KBM-7 (cell line): ENCODE results near the gene GPC6.

ENCODE experiments used
- DNase-seq: peaks from one replicate; pipeline ENCODE4 v3.0.0-alpha.2; 2015
- in situ Hi-C: fragments of 300-500 bp; cut with MboI; formaldehyde crosslinking; loops from 2 replicates; pipeline ENCODE4 v1.14.3; 2020; ENCODE audit warnings: low sequenced_read_pairs, low pct_unique_long_range_greater_than_20kb, mixed read lengths

GPC6 gene

DNA sequence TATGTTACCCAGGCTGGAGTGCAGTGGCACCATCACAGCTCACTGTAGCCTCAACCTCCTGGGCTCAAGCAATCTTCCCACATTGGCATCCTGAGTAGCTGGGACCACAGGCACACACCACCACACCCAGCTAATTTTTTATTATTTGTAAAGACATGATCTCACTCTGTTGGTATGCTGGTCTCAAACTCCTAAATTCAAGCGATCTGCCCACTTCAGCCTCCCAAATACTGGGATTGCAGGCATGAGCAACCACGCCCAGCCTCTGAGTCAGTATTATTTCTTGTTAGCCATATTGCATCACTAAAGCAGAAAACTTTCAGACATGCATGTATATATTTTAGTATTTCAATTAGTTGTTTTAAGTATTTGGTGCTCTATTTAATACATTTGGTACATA, 376.4 kb downstream of the GPC6 start:
- in situ Hi-C loops: no loop called here
- no peak for DNase-seq

DNA sequence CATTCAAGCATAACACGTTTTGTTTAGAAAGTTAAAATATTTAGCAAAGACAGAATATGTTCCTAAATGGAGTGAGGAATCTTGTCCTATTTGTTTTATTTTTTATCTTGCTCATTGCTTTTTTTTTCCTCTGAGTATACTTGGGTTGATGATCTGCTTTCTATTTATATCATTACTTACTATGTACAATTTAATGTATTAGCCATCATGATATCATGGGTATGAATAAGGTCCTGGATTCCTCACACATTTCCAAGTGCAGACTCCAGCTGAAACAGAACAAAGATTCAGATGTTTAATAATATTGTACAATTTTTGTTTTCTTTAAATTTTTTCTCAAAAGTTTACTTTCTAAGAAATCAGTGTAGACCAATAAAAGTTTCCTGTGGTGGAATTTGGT, 388.2 kb downstream of the GPC6 start:
- DNase-seq: no peak
- in situ Hi-C loops: no loop called here

DNA sequence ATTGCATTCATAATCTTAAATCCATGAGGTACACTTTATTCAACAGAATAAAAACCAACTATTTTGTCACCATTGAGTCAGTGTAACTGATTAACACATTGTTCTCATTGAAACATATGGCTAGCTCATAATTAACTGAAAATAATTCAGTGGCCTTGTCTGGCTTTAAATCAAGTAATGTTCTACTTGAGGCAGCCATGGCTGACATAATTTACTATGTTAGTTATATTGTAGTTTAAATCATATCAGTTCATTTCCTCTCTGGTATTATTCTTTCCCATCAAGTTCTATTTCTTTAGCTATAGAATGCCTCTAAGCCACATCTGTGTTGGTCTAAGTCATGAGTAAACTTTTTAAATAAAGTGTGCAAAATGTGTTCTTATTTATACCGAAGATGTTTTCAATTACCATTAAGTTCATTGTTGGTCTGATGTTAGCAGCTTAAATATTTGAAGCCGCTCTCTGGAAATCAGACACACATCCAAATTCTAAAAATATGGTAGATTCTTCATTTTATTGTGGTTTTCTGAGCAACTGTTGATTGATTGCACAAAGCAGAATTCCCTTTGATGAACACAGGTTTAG, 393.7 kb downstream of the GPC6 start:
- DNase-seq: no peak

DNA sequence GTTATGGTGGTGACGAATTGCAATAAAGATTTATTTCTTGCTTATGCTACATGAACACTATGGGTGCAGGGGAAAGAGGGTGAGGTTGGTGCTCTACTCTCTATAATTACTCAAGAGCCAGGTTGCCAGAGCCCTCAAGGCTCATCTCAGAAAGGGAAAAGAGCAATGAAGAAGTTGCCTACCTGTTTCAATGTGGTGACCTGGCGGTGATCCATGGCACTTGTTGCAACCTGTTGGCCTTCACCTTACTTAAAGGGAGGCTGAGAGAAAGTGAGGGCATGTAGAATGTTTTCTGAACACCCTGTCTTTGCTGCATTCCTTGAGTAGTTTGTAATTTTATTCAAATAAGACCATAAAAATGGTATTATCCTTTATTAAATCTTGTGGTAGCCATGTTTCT, 394.4 kb downstream of the GPC6 start:
- DNase-seq: no peak
- in situ Hi-C loops: no loop called here

More for the DNA sequence above, 393.7 kb downstream of the GPC6 start:
- in situ Hi-C loops: no loop called here

DNA sequence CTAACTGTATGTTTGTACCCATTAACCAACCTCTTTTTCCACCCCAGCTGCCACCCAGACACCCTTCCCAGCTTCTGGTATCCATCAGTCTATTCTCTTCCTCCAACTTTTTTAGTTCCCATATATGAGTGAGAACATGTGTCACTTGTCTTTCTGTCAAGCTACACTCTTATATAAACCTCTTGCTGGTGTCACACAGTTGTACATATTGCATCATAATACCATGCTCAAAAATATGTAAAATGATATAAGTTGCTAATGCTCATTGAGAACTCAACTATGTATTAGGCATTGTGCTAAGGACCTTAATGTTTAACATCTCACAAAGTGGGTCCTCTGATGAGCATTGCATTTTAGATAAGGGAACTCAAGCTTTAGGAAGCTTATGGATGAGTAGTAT, 395.4 kb downstream of the GPC6 start:
- in situ Hi-C loops: no loop called here
- DNase-seq: no peak

DNA sequence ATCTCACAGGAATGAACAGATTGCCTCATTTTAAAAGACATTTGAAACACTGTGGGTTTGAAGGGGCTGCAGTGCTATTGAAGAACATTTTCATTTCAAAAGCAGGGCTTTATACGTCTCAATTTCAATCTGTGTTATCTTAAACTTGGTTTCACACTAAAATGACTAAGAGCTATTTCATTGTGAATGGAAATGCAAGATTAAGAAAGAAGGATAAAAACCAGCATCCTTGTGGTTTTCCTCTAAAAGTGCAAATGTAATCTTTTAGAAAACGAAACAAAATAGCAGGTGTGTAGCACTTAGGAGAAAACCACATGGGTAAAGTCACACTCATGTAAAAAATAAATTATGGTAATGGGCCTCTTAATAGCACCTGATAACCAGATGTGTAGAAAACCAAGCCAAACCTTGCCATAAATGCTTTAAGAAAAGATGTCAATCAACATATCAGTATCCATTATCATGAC, 397.7 kb downstream of the GPC6 start:
- DNase-seq: no peak
- in situ Hi-C loops: no loop called here

DNA sequence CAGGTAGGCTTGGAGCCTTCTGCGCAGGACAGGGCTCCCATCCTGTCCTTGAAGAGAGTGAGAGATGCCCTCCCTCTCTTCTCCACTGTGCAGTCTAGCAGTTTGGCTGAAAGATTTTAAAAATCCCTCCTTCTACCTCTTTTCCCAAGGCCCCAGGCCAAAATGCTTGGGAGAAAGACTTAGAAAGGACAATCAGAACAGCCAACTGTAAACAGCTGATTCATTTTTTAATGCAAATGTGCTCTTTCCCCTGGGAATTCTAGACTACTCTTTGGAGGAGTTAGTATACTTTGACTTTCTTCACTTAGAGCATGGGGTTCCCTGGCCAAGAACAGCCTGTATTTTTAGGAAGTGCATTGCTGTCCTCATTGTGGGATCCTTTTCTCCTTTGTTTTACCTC, 398.9 kb downstream of the GPC6 start:
- in situ Hi-C loops: no loop called here
- DNase-seq: no peak

DNA sequence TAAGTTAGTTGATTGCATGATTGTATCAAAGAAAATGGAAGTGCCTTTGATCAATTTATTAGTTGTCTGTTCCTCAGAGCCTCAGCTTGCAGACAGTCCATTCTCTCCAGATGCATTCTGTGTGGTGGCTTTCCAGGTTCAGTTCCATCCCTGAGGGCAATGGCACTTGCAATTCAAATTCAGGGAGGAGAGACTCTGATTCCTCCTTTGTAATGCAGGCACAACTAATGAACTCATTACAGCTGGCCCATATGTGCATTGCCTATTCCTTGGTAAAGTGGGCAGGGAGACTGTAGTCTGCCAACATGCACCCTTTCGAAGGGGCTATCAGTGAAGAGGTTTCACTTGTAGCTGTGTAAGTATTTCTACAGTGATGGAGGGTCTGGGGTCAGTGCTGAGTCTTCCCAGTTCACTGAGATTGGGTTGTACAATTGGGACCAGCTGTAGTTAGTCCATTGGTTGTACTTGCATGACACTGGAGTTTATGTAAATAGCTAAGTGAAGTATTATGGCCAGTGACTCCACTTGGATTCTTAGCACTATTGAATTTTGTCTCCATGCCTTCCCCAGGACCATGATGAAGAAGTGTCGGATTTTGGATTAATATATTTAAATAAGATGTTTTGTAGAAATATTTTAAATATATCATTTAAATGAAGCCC, 401.7 kb downstream of the GPC6 start:
- in situ Hi-C loops: no loop called here
- DNase-seq: no peak

DNA sequence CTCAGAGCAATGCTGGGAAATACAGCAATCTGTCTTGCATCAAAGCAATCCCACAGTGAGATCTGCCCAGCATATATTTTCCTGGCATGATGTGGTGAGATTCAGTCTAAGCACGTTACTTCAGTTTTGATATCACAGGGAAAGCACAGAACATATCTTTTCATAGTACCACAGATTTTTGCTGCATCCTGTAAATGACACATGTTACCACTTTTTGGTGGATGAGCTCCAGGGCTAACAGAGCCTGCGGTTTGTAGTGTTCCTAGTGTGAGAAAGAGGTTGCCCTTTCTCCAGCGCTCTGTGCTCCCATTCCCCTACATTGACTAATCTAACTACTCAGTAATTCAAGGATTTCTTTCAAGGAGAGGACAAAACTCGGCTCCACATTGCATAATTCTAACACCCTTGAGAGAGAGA, 409.0 kb downstream of the GPC6 start:
- DNase-seq: no peak
- in situ Hi-C loops: no loop called here

DNA sequence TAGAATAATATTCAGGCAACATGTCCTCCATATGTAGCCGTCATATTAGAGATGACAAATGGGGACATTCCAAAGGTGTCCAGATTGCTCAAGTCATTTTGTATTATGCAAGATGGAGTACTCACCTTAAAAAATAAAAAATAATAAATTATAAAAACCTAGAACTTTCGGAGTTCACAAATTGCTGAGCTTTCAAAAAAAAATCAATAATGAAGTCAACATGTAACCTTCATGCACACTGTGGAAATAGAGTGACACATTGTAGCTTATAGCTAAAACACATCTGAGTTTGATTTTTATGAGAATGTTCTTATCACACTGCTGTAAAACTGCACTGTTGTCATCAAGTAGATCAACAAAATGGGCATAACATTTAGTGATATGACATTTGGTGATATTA, 411.2 kb downstream of the GPC6 start:
- in situ Hi-C loops: no loop called here
- no peak for DNase-seq

DNA sequence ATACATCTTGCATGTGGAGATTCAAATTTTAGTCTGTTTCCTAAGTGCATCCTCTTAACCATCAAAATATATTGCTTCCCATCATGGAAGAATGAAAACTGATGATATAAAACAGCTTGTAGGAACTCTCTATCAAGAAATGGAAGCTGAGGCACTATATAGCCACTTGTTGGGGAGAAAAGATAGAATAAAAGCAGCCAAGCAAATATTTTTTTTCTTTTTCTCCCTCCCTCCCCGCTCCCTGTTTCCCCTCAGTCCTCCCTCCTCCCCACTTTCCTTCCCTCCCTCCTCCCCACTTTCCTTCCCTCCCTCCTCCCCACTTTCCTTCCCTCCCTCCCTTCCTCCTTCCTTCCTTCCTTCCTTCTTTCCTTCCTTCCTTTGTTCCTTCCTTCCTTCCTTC, 413.8 kb downstream of the GPC6 start:
- in situ Hi-C loops: no loop called here
- DNase-seq: no peak

DNA sequence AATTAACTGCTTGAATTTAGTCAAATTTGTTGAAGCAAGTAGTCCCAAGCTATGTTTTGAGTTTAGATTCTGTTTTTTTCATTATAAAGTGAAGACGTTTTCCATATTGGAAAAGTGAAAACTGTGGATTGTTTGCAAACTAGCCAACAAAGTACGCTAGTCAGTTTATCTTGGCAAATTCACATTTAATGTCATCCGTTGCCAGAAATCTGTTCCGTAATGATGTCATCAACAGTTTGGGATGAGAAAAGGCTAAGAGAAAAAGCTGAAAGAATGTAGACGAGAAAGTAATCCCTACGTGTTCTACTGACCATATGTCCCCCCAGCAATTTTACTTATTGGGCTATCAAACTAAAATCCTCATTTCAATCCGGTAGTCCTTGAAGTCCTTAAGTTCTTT, 419.6 kb downstream of the GPC6 start:
- in situ Hi-C loops: no loop called here
- no peak for DNase-seq

DNA sequence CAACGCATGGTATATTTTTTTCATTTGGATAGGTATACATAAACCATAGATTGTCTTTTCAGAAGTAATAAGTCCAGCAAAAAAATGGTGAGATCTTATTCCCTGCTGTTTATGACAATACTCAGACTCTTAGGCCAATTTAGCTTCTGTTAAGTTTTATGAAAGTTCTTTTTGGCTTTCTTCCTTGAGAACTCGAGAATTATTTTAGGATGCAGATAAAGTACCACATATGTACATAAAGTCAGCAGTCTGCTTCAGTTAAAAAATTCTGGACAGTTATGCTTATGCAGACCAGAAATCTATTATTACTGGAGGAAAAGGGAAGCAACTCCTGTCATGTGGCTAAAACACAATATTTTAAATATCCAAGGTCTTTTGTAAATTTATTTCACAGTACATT, 422.9 kb downstream of the GPC6 start:
- no peak for DNase-seq
- in situ Hi-C loops: no loop called here

DNA sequence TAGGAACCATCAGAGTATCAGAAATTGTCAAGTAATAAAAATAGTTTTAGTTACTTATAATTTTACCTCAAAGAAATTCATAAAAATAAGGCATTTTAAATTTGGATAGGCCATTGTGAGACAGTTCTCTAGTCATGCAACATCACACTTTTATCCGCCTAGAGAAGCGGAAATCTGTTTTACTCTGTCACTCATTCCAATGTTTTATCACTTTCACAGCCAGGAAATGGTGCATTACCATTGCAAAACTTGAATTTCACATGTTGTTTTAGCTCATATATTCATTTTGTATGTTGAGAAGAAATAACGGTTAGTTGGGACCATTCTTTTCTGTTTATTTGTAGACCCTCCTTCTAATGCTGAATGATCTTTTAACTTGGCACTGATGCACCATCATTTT, 427.2 kb downstream of the GPC6 start:
- DNase-seq: no peak
- in situ Hi-C loops: no loop called here

DNA sequence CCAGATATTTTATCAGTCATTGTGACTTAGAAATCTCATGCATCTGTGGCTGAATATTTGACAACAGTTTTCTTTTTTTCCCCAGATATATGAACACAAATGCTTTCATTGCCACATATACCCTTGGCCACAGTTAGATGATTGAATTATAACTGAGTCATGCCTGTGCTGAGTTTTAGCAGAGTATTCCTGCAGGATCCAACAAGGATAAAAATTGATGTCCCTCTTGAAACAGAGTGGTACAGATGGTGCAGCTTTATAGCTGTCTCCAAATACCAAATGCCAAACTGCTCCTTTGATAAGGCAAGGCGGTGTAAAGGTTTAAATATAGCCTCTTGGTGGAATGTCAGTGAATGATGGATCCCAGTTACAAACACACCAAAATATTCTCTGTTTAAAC, 428.5 kb downstream of the GPC6 start:
- no peak for DNase-seq
- in situ Hi-C loops: no loop called here

DNA sequence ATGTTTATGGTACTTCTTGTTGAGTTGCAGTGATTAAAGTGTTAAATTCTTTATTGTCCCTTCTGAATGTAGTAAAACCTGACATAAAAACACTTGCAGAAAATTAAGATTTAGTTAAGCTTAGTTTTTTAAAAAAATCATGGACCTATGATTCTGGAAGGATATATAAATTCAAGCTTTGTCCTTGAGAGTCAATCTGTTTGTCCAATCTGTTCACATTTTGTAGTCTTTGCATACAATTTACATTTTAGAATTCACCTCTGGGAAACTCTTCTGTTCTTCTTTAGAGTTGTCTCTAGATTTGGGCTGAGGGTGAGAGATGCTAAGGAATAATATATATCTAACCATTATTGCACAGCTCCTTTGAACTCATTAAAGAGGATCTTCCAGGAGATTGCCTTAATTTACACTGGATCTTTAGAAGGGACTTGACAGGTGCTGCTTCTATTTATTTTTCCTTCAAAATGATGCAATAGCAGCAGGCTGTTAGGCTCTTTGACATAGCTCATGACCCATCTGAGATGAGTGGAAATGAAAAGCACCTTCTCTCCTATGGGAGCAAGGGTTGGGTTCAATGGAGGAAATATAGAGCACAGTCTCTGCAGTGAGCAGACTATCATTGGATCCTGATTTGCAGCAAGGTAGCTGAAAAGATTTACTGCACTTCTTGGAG, 433.9 kb downstream of the GPC6 start:
- no peak for DNase-seq
- in situ Hi-C loops: no loop called here

DNA sequence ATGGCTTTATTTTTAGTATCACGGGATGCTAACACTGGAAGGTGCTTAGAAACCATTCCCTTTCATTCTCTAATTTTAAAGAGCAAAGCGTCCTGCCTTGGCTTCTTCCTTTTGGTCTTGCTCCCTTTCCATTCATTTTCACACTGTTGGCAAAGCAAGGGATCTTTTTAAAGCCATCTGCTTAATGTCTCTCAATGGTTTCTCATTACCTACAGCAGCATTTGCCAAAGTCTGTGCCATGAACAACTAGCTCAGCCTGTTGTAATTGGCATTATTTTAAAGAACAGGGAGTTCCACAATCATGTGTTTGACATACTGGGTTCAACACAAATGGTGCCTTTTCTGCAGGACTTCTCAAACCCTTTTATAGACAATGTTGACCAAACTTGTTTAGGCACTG, 444.3 kb downstream of the GPC6 start:
- no peak for DNase-seq
- in situ Hi-C loops: no loop called here

DNA sequence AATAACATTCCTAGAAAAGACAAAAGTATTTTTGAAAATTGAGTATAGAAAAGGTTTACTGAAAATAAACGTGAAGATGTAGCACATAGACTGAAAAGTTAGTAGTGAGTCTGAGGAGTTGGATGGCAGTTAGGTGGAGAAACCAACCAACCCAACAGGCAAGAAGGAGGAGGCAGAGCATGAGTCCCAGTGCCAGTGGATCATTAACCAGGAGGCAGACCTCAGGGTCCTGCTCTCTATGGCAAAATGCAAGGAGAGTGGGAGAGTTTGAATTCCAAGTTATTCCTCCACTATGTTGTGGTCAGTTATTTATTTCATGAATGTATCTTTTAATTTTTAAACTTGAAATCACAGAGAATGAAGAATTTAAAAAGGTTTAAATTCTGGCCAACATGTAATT, 446.4 kb downstream of the GPC6 start:
- DNase-seq: no peak
- in situ Hi-C loops: no loop called here

DNA sequence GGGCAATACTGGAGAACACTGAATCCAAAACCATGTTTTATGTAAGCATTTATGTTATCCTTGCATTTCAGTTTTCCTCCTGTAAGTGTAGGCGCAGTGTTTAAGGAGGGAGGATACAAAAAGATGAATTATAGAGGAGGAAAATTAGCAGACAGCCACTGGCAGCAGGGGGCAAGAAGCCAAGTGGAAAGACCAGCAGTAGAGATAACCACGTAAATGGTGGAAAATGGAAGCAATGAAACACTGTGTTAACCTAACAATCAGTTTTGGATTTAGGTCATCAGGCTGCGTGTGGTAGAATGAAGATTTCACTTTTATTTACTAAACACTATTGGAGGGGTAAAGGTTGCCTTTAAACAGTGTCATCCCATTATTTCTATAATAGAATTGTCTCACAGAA, 447.3 kb downstream of the GPC6 start:
- DNase-seq: no peak
- in situ Hi-C loops: no loop called here

DNA sequence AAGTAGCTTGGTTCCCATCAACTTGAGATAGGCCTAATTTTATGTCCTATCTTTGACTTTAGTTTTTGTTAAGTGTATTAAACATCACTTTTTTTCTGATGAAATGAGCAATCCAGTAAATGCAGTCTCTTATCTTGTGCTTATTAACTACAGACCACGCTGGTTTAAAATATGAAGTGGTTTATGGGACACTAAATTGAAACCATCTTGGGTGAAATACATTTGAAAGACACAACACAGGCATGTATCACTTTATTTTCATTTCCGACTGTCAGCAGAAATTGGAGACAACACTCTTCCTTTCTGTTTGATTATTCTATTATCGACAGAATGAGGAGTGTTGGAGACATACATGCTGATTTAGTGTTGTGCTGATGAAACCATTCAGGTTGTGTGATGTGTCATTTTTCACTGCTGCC, 447.7 kb downstream of the GPC6 start:
- in situ Hi-C loops: no loop called here
- DNase-seq: no peak

DNA sequence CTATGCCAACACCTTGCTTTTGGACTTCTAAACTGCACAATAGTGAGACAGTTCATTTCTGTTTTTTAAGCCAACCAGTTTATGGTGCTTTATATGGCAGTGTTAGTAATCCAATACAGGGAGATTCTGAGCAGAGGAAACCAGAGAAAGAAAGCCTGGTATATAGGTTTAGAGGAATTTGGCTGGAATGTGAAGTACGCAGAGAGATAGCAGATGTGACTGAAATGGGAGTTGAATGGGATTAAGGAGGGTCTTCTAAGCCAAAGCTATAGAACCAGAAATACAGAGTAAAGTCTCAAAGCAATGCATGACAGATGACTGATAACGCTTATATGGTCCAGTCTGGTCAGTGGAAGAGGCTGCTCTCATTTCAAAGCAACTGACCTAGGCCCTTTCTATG, 453.7 kb downstream of the GPC6 start:
- in situ Hi-C loops: no loop called here
- no peak for DNase-seq
